IMR-90 (cell line): ENCODE measurements around the gene PLEKHA8.

ENCODE experiments used
- BHLHE40 ChIP-seq: fragments of 150-350 bp; IDR thresholded peaks from 2 replicates; pipeline ENCODE4 v1.6.1; 2016; ENCODE audit warnings: mild to moderate bottlenecking, low read depth, low read length
- CEBPB ChIP-seq: IDR thresholded peaks from 2 replicates; pipeline ENCODE4 v1.6.1; 2012; ENCODE audit warnings: low read depth, low read length, improper control_type of control experiment
- CTCF ChIP-seq: conservative IDR thresholded peaks from 2 replicates; pipeline ENCODE4 v1.5.1; 2012; ENCODE audit warnings: mild to moderate bottlenecking, low read depth, low read length, improper control_type of control experiment
- ELK1 ChIP-seq: fragments of 150-350 bp; IDR thresholded peaks from 2 replicates; pipeline ENCODE4 v1.6.1; 2016; ENCODE audit warnings: low read depth, mild to moderate bottlenecking, low read length, moderate library complexity, borderline replicate concordance
- FOS ChIP-seq: fragments of 150-350 bp; IDR thresholded peaks from 2 replicates; pipeline ENCODE4 v1.6.1; 2016; ENCODE audit warnings: low read depth, low read length
- MXI1 ChIP-seq: IDR thresholded peaks from 2 replicates; pipeline ENCODE4 v1.6.1; 2012; ENCODE audit warnings: low read depth, mild to moderate bottlenecking, low read length, moderate library complexity, borderline replicate concordance
- NFE2L2 ChIP-seq: fragments of 150-350 bp; IDR thresholded peaks from 2 replicates; pipeline ENCODE4 v1.6.1; 2016; ENCODE audit warnings: low read depth, mild to moderate bottlenecking, low read length
- POLR2A ChIP-seq: IDR thresholded peaks from 2 replicates; pipeline ENCODE4 v1.6.1; 2012; ENCODE audit warnings: mild to moderate bottlenecking, low read depth, low read length
- RCOR1 ChIP-seq: IDR thresholded peaks from 2 replicates; pipeline ENCODE4 v1.6.1; 2012; ENCODE audit warnings: mild to moderate bottlenecking, low read length, improper control_type of control experiment; ENCODE audit not compliant: insufficient replicate concordance
- USF2 ChIP-seq: fragments of 150-350 bp; IDR thresholded peaks from 2 replicates; pipeline ENCODE4 v1.6.1; 2017; ENCODE audit warnings: mild to moderate bottlenecking, antibody characterized with exemption, low read length, low read depth

GRCh38 chr7:30165590-30165989 lies 137.4 kb downstream of the PLEKHA8 start:
- TF ChIP-seq CTCF (no peak), POLR2A (no peak), NFE2L2 (no peak), BHLHE40 (no peak), CEBPB (no peak), USF2 (no peak), RCOR1 (no peak), FOS (no peak), ELK1 (no peak), MXI1 (no peak)
